OCI-LY3 (cell line): ENCODE results near the gene KRTAP4-4.
"Not testable (repeated sequence)": the region's sequence is repeated elsewhere in the genome, so short reads cannot be mapped to it uniquely, and the experiment has no call there.

Source experiments
- H2AFZ ChIP-seq: fragments of 200-600, 300-600 bp; shearing (Covaris generic); 2 replicates; pipeline ENCODE4 v1.6.0; 2014; ENCODE audit warnings: antibody characterized with exemption, low read depth, low read length
- H3K27ac ChIP-seq: fragments of 200-600, 300-600 bp; sonication (generic); 2 replicates; pipeline ENCODE4 v1.5.1; 2014; ENCODE audit warnings: mild to moderate bottlenecking, low read length, moderate library complexity, mixed read lengths
- H3K27me3 ChIP-seq: fragments of 200-600, 300-600 bp; sonication (generic); 2 replicates; pipeline ENCODE4 v1.6.1; 2014; ENCODE audit warnings: low read depth, low read length, mixed read lengths
- H3K36me3 ChIP-seq: fragments of 200-600, 300-600 bp; sonication (generic); replicated peaks from 2 replicates; pipeline ENCODE3; 2014; ENCODE audit warnings: low read depth, low read length, mixed read lengths
- H3K4me1 ChIP-seq: fragments of 300-600, 200-600 bp; sonication (generic); 2 replicates; pipeline ENCODE4 v1.6.1; 2014; ENCODE audit warnings: low read length, mixed read lengths
- H3K4me2 ChIP-seq: fragments of 200-600, 300-600 bp; sonication (generic); 2 replicates; pipeline ENCODE4 v1.6.1; 2014; ENCODE audit warnings: low read length, mixed read lengths
- H3K4me3 ChIP-seq: fragments of 300-600, 200-600 bp; sonication (generic); 2 replicates; pipeline ENCODE4 v1.5.1; 2014; ENCODE audit warnings: antibody characterized with exemption, mild to moderate bottlenecking, low read length, moderate library complexity
- H3K79me2 ChIP-seq: fragments of 300-600, 200-600 bp; shearing (Covaris generic); 2 replicates; pipeline ENCODE4 v1.6.1; 2014; ENCODE audit warnings: mild to moderate bottlenecking, low read length, mixed read lengths
- H3K9ac ChIP-seq: fragments of 300-600, 200-600 bp; shearing (Covaris generic); 2 replicates; pipeline ENCODE4 v1.6.0; 2014; ENCODE audit warnings: mild to moderate bottlenecking, low read length, moderate library complexity
- H3K9me3 ChIP-seq: fragments of 200-600, 300-600 bp; shearing (Covaris generic); 2 replicates; pipeline ENCODE4 v1.6.1; 2014; ENCODE audit warnings: low read length, mixed read lengths; ENCODE audit not compliant: insufficient read depth
- H4K20me1 ChIP-seq: fragments of 200-600, 300-600 bp; sonication (generic); 2 replicates; pipeline ENCODE4 v1.6.1; 2016; ENCODE audit warnings: low read length, mixed read lengths; ENCODE audit not compliant: insufficient read depth
- EZH2phosphoT487 ChIP-seq: fragments of 200-600 bp; shearing (Covaris generic); IDR thresholded peaks from 2 replicates; pipeline ENCODE4 v1.6.1; 2018; ENCODE audit warnings: antibody characterized with exemption, mixed run types, low read depth
- TF ChIP-seq, protein P1 (sequence below): fragments of 200-600, 300-600 bp; sonication (generic); IDR thresholded peaks from 2 replicates; pipeline ENCODE4 v1.5.1; 2014; ENCODE audit warnings: antibody characterized with exemption, low read length, low read depth

Gene KRTAP4-4

DNA sequence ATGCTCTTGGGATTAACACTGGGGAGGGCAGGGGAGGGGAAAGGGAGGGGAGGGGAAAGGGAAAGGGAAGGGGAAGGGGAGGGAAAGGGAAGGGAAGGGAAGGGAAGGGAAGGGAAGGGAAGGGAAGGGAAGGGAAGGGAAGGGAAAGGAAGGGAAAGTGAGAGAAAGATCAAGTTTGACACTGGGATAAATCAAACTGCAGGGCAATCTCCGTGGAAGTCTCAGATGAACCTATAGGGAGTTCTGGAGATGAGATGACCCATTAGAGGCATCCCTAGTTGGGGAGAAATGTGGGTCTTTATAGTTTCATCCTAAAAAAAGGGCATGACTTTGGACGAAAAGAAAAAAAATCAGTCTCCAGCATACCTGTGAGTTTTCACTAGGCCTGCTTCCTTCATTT is 38.8 kb downstream of the KRTAP4-4 start:
- Histone ChIP-seq H3K9me3 (no peaks in the 10 kb centered on the region), H3K79me2 (no peaks in the 10 kb centered on the region), H3K4me1 (no peaks in the 10 kb centered on the region), H4K20me1 (no peaks in the 10 kb centered on the region), H3K9ac (no peak overlapping the region), H3K4me3 (no peak overlapping the region), H2AFZ (no peak overlapping the region), H3K4me2 (no peak overlapping the region), H3K27me3 (peaks cover 9% of the 10 kb centered on the region; the same call in 1 of the 2 replicates), H3K36me3 (no peaks in the 10 kb centered on the region), H3K27ac (no peak overlapping the region)
- TF ChIP-seq, protein P1, sequence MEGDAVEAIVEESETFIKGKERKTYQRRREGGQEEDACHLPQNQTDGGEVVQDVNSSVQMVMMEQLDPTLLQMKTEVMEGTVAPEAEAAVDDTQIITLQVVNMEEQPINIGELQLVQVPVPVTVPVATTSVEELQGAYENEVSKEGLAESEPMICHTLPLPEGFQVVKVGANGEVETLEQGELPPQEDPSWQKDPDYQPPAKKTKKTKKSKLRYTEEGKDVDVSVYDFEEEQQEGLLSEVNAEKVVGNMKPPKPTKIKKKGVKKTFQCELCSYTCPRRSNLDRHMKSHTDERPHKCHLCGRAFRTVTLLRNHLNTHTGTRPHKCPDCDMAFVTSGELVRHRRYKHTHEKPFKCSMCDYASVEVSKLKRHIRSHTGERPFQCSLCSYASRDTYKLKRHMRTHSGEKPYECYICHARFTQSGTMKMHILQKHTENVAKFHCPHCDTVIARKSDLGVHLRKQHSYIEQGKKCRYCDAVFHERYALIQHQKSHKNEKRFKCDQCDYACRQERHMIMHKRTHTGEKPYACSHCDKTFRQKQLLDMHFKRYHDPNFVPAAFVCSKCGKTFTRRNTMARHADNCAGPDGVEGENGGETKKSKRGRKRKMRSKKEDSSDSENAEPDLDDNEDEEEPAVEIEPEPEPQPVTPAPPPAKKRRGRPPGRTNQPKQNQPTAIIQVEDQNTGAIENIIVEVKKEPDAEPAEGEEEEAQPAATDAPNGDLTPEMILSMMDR, result no peak
- TF ChIP-seq EZH2phosphoT487, result no peak

DNA sequence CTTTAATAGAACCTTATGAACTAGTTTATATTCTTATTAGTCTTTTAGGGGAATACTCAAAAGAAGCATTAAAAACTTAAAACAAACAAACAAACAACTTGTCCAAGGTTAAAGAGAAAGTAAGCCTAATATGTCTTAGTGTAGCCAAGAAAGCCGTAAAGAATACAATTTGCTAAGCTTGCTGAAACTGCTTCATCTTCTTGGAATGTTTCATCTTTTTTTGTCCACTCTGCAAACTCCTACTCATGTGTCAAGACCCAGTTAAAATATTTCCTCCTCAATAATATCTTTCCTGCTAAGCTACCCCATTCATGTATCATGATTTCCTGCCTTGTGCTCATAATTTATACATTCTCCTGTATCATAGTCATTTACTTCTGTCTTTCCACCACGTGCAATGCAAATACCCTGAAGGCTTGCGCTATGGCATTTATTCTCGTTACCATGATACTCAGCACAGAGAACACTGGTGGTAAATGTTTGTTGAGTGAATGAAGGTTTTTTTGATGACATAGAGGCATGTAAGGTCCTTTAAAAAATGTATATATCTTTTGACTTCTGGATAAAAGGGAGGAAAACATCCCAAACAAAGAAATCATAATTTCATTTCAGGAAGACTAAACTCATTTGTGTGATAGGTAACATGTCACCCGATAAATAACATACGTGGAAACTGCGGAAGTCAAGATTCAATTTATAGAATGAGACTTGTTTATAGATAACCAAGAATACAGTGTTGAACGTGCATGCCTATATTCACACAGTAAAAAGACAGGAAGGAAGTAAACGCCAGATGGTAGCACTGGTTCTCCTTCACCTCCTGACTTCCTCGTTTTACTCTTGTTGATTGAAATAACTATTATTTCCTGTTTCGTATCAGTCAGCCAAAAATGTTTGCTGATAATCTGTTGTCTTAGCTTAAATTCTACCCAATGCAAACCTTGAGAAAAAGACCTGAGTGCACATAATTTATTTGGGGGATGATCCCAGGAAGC is 40.6 kb downstream of the KRTAP4-4 start:
- not testable (repeated sequence) for H3K36me3 ChIP-seq, H2AFZ ChIP-seq, H3K4me1 ChIP-seq, H3K4me3 ChIP-seq, H3K79me2 ChIP-seq, H3K27ac ChIP-seq, H4K20me1 ChIP-seq, H3K4me2 ChIP-seq, H3K27me3 ChIP-seq, H3K9ac ChIP-seq, H3K9me3 ChIP-seq

DNA sequence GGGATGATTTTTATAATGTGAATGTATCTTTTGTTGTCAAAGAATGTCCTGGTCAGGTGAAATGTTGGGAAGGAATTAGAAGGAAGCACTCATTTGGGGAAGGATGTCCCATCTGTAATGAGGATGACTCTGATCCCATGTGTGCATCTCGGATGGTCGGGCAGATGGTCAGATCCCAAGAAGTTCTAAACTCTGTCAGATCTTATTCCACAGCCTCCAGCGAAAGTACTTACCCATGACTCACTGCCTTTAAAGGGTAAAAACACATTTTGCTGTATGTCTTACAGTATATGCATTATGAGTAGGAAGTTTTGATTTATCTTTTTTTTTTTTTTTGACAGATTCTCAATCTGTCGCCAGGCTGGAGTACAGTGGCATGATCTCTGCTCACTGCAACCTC is 41.8 kb downstream of the KRTAP4-4 start:
- Histone ChIP-seq H2AFZ (no peak overlapping the region), H3K4me1 (no peaks in the 10 kb centered on the region), H3K4me2 (no peak overlapping the region), H4K20me1 (no peaks in the 10 kb centered on the region), H3K27ac (no peak overlapping the region), H3K9me3 (no peaks in the 10 kb centered on the region), H3K4me3 (no peak overlapping the region), H3K27me3 (peaks cover 5% of the 10 kb centered on the region; the same call in 1 of the 2 replicates), H3K36me3 (no peaks in the 10 kb centered on the region), H3K9ac (no peak overlapping the region), H3K79me2 (no peaks in the 10 kb centered on the region)
- no peak for TF ChIP-seq EZH2phosphoT487
- TF ChIP-seq, protein P1, result no peak

DNA sequence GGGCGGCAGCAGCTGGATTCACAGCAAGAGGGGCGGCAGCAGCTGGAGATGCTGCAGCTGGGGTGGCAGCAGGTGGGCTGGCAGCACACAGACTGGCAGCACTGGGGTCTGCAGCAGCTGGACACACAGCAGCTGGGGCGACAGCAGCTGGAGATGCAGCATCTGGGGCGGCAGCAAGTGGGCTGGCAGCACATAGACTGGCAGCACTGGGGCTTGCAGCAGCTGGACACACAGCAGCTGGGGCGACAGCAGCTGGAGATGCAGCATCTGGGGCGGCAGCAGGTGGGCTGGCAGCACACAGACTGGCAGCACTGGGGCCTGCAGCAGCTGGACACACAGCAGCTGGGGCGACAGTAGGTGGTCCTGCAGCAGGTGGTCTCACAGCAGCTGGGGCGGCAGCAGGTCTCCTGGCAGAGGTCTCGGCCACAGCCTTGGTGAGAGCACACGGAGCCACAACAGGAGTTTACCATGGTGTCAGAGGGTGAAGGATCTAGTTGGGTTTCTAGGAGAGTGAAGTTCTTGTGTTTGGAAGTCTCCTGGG is 42.6 kb downstream of the KRTAP4-4 start, which contains the start of gene KRTAP4-11:
KRTAP4-11 (minus strand) TSS at position 528 of the 541 bp plus-strand sequence; CDS start at position 470, 58 bp downstream.
- H2AFZ ChIP-seq, H3K4me2 ChIP-seq, H3K9ac ChIP-seq, H3K4me3 ChIP-seq, H3K4me1 ChIP-seq, H3K27ac ChIP-seq, H3K36me3 ChIP-seq, H3K27me3 ChIP-seq, H3K9me3 ChIP-seq, H3K79me2 ChIP-seq, H4K20me1 ChIP-seq: not testable (repeated sequence)

DNA sequence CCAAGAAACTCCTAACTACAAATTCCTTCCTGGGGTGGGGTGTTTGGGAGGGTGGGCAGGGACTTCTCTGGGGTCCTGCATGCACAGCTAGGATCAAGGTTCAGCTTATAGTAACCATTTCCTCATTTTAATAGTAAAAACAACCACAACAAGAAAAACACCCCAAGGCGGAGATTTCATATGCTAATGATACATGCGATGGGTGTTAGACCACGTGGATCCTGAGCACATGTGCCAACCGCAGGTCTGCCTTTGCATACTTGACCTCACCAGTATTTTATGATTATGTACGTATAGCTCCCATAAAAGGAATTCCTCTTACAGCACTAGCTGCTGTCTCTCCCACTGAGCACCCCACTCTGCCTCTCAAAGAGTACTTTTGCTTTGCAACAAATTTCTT is 44.3 kb downstream of the KRTAP4-4 start:
- Histone ChIP-seq H3K4me1 (no peaks in the 10 kb centered on the region), H3K27me3 (no peaks in the 10 kb centered on the region), H3K4me3 (no peak overlapping the region), H3K27ac (no peak overlapping the region), H3K79me2 (no peaks in the 10 kb centered on the region), H2AFZ (no peak overlapping the region), H4K20me1 (no peaks in the 10 kb centered on the region), H3K9me3 (no peaks in the 10 kb centered on the region), H3K4me2 (no peak overlapping the region), H3K9ac (no peak overlapping the region), H3K36me3 (no peaks in the 10 kb centered on the region)
- TF ChIP-seq EZH2phosphoT487, result no peak
- TF ChIP-seq, protein P1, result no peak
